ENCODE measurements around the gene OR6C65. TPM values are rescaled to one million over a fixed set of nuclear protein-coding genes. Genes with fewer than 3 reads are reported as not detected.

OR6C65 gene
- total and polyA plus RNA-seq, 9 of the 15 experiments (the other 6 are each of a cell fraction or from before 2014, with no cell fraction given), result not detected

- TF ChIP-seq RERE (CRISPR knock-in tag; IDR thresholded peaks at IDR 0.05; ENCODE audit: borderline replicate concordance), result no peak
- no peak for TF ChIP-seq ZC3H11A (IDR thresholded peaks at IDR 0.05; ENCODE audit: low read depth, low read length)
- TF ChIP-seq CEBPZ (IDR thresholded peaks at IDR 0.05; ENCODE audit: borderline replicate concordance, low read depth, low read length), result no peak
- no peak for TF ChIP-seq ZNF165 (CRISPR knock-in tag; IDR thresholded peaks at IDR 0.05; ENCODE audit: borderline replicate concordance)
These were observed 48.5 kb downstream of the OR6C65 start (continued) for GRCh38 chr12:55448825-55449224.

Other genes starting within 250 kb of the OR6C65 start
Only the 7 nearest of the 13 such genes appear.
- not detected in 2 replicates for gene OR6C1, start 86.2 kb upstream of the OR6C65 start, total RNA-seq (2014; rRNA removed)
- not detected in 2 replicates for gene OR6C1, start 86.2 kb upstream of the OR6C65 start, total RNA-seq (2014; rRNA removed; fragmentation: Illumina TruSeq; extraction: Trizol)
- gene OR6C1, start 86.2 kb upstream of the OR6C65 start, total RNA-seq (2015; rRNA removed; fragmentation: Illumina TruSeq; extraction: Trizol), result not detected in 2 replicates
- gene OR6C1, start 86.2 kb upstream of the OR6C65 start, total RNA-seq (2021), result not detected in 2 replicates
- not detected in 2 replicates for gene OR6C1, start 86.2 kb upstream of the OR6C65 start, polyA plus RNA-seq (2011; rRNA removed)
- gene OR6C1, start 86.2 kb upstream of the OR6C65 start, polyA plus RNA-seq (2014; fragmentation: Illumina TruSeq; extraction: Trizol), result not detected in 2 replicates
- not detected for gene OR6C1, start 86.2 kb upstream of the OR6C65 start, polyA plus RNA-seq (2014; fragmentation: Nextera tagmentation; extraction: Ambion mirVana)
- gene OR6C1, start 86.2 kb upstream of the OR6C65 start, polyA plus RNA-seq (2014; rRNA removed), result not detected in 2 replicates
- not detected in 2 replicates for gene OR6C3, start 69.8 kb upstream of the OR6C65 start, total RNA-seq (2014; rRNA removed)
- gene OR6C3, start 69.8 kb upstream of the OR6C65 start, total RNA-seq (2014; rRNA removed; fragmentation: Illumina TruSeq; extraction: Trizol), result not detected in 2 replicates
- gene OR6C3, start 69.8 kb upstream of the OR6C65 start, total RNA-seq (2015; rRNA removed; fragmentation: Illumina TruSeq; extraction: Trizol), result not detected in 2 replicates
- not detected in 2 replicates for gene OR6C3, start 69.8 kb upstream of the OR6C65 start, total RNA-seq (2021)
- not detected in 2 replicates for gene OR6C3, start 69.8 kb upstream of the OR6C65 start, polyA plus RNA-seq (2011; rRNA removed)
- gene OR6C3, start 69.8 kb upstream of the OR6C65 start, polyA plus RNA-seq (2014; fragmentation: Illumina TruSeq; extraction: Trizol), result not detected in 2 replicates
- gene OR6C3, start 69.8 kb upstream of the OR6C65 start, polyA plus RNA-seq (2014; fragmentation: Nextera tagmentation; extraction: Ambion mirVana), result not detected
- gene OR6C3, start 69.8 kb upstream of the OR6C65 start, polyA plus RNA-seq (2014; rRNA removed), result not detected in 2 replicates
- not detected in 2 replicates for gene OR6C75, start 37.6 kb upstream of the OR6C65 start, total RNA-seq (2014; rRNA removed)
- not detected in 2 replicates for gene OR6C75, start 37.6 kb upstream of the OR6C65 start, total RNA-seq (2014; rRNA removed; fragmentation: Illumina TruSeq; extraction: Trizol)
- gene OR6C75, start 37.6 kb upstream of the OR6C65 start, total RNA-seq (2015; rRNA removed; fragmentation: Illumina TruSeq; extraction: Trizol), result not detected in 2 replicates
- not detected in 2 replicates for gene OR6C75, start 37.6 kb upstream of the OR6C65 start, total RNA-seq (2021)
- gene OR6C75, start 37.6 kb upstream of the OR6C65 start, polyA plus RNA-seq (2011; rRNA removed), result not detected in 2 replicates
- not detected in 2 replicates for gene OR6C75, start 37.6 kb upstream of the OR6C65 start, polyA plus RNA-seq (2014; fragmentation: Illumina TruSeq; extraction: Trizol)
- gene OR6C75, start 37.6 kb upstream of the OR6C65 start, polyA plus RNA-seq (2014; fragmentation: Nextera tagmentation; extraction: Ambion mirVana), result not detected
- not detected in 2 replicates for gene OR6C75, start 37.6 kb upstream of the OR6C65 start, polyA plus RNA-seq (2014; rRNA removed)
- gene OR6C76, start 25.7 kb downstream of the OR6C65 start, total RNA-seq (2014; rRNA removed), result not detected in 2 replicates
- gene OR6C76, start 25.7 kb downstream of the OR6C65 start, total RNA-seq (2014; rRNA removed; fragmentation: Illumina TruSeq; extraction: Trizol), result not detected in 2 replicates
- not detected in 2 replicates for gene OR6C76, start 25.7 kb downstream of the OR6C65 start, total RNA-seq (2015; rRNA removed; fragmentation: Illumina TruSeq; extraction: Trizol)
- gene OR6C76, start 25.7 kb downstream of the OR6C65 start, total RNA-seq (2021), result not detected in 2 replicates
- gene OR6C76, start 25.7 kb downstream of the OR6C65 start, polyA plus RNA-seq (2011; rRNA removed), result not detected in 2 replicates
- not detected in 2 replicates for gene OR6C76, start 25.7 kb downstream of the OR6C65 start, polyA plus RNA-seq (2014; fragmentation: Illumina TruSeq; extraction: Trizol)
- not detected for gene OR6C76, start 25.7 kb downstream of the OR6C65 start, polyA plus RNA-seq (2014; fragmentation: Nextera tagmentation; extraction: Ambion mirVana)
- gene OR6C76, start 25.7 kb downstream of the OR6C65 start, polyA plus RNA-seq (2014; rRNA removed), result not detected in 2 replicates
- gene OR6C2, start 43.5 kb downstream of the OR6C65 start, total RNA-seq (2014; rRNA removed), result not detected in 2 replicates
- not detected in 2 replicates for gene OR6C2, start 43.5 kb downstream of the OR6C65 start, total RNA-seq (2014; rRNA removed; fragmentation: Illumina TruSeq; extraction: Trizol)
- not detected in 2 replicates for gene OR6C2, start 43.5 kb downstream of the OR6C65 start, total RNA-seq (2015; rRNA removed; fragmentation: Illumina TruSeq; extraction: Trizol)
- gene OR6C2, start 43.5 kb downstream of the OR6C65 start, total RNA-seq (2021), result not detected in 2 replicates
- not detected in 2 replicates for gene OR6C2, start 43.5 kb downstream of the OR6C65 start, polyA plus RNA-seq (2011; rRNA removed)
- not detected in 2 replicates for gene OR6C2, start 43.5 kb downstream of the OR6C65 start, polyA plus RNA-seq (2014; fragmentation: Illumina TruSeq; extraction: Trizol)
- gene OR6C2, start 43.5 kb downstream of the OR6C65 start, polyA plus RNA-seq (2014; fragmentation: Nextera tagmentation; extraction: Ambion mirVana), result not detected
- not detected in 2 replicates for gene OR6C2, start 43.5 kb downstream of the OR6C65 start, polyA plus RNA-seq (2014; rRNA removed)
- not detected in 2 replicates for gene OR6C70, start 69.6 kb downstream of the OR6C65 start, total RNA-seq (2014; rRNA removed)
- gene OR6C70, start 69.6 kb downstream of the OR6C65 start, total RNA-seq (2014; rRNA removed; fragmentation: Illumina TruSeq; extraction: Trizol), result not detected in 2 replicates
- not detected in 2 replicates for gene OR6C70, start 69.6 kb downstream of the OR6C65 start, total RNA-seq (2015; rRNA removed; fragmentation: Illumina TruSeq; extraction: Trizol)
- not detected in 2 replicates for gene OR6C70, start 69.6 kb downstream of the OR6C65 start, total RNA-seq (2021)
- not detected in 2 replicates for gene OR6C70, start 69.6 kb downstream of the OR6C65 start, polyA plus RNA-seq (2011; rRNA removed)
- not detected in 2 replicates for gene OR6C70, start 69.6 kb downstream of the OR6C65 start, polyA plus RNA-seq (2014; fragmentation: Illumina TruSeq; extraction: Trizol)
- not detected for gene OR6C70, start 69.6 kb downstream of the OR6C65 start, polyA plus RNA-seq (2014; fragmentation: Nextera tagmentation; extraction: Ambion mirVana)
- not detected in 2 replicates for gene OR6C70, start 69.6 kb downstream of the OR6C65 start, polyA plus RNA-seq (2014; rRNA removed)
- not detected in 2 replicates for gene OR6C68, start 91.8 kb downstream of the OR6C65 start, total RNA-seq (2014; rRNA removed)
- gene OR6C68, start 91.8 kb downstream of the OR6C65 start, total RNA-seq (2014; rRNA removed; fragmentation: Illumina TruSeq; extraction: Trizol), result not detected in 2 replicates
- not detected in 2 replicates for gene OR6C68, start 91.8 kb downstream of the OR6C65 start, total RNA-seq (2015; rRNA removed; fragmentation: Illumina TruSeq; extraction: Trizol)
- gene OR6C68, start 91.8 kb downstream of the OR6C65 start, total RNA-seq (2021), result not detected in 2 replicates
- not detected in 2 replicates for gene OR6C68, start 91.8 kb downstream of the OR6C65 start, polyA plus RNA-seq (2011; rRNA removed)
- gene OR6C68, start 91.8 kb downstream of the OR6C65 start, polyA plus RNA-seq (2014; fragmentation: Illumina TruSeq; extraction: Trizol), result not detected in 2 replicates
- gene OR6C68, start 91.8 kb downstream of the OR6C65 start, polyA plus RNA-seq (2014; fragmentation: Nextera tagmentation; extraction: Ambion mirVana), result not detected
- not detected in 2 replicates for gene OR6C68, start 91.8 kb downstream of the OR6C65 start, polyA plus RNA-seq (2014; rRNA removed)